ENCODE results near the gene UBR4.

The UBR4 gene

DNA sequence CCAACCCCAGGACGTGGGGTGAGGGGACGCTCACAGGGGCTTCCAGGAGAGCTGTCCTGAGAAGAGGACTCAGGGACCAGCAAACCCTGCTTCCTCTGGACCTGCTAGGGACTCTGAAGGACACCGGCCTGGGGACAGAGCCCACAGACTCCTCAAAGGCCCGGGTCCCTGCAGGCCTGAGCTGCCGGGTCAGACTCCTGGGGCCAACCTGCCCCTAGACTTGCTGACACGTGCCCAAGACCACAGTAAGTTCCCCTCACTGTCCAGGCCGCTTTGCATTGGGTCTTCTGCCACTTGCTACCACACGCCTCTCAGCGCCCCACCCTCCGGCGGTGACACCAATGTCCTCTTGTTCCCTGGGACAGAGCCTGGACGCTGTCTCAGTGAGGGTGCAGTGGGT lies 146.9 kb downstream of the UBR4 start:
- Histone ChIP-seq H3K36me3 (ENCODE audit: insufficient read depth, low read length) (no peaks in the 10 kb centered on the region), H3K27ac (no peak overlapping the region), H3K4me3 (no peak overlapping the region), H3K9ac (ENCODE audit: insufficient read length) (no peak overlapping the region), H3K9me3 (ENCODE audit: low read depth, low read length) (no peaks in the 10 kb centered on the region)
- no peak for DNase-seq (ENCODE audit: low read depth, low spot score)
- no peak for TF ChIP-seq POLR2AphosphoS5 (IDR thresholded peaks at IDR 0.05; ENCODE audit: borderline replicate concordance, low read depth, low read length)
- no peak for TF ChIP-seq EZH2 (IDR thresholded peaks at IDR 0.05)
- no peak for TF ChIP-seq FOXP2 (optimal IDR thresholded peaks at IDR 0.05; ENCODE audit: control extremely low read depth, extremely low read length, insufficient read depth)

- no peak for DNase-seq (ENCODE audit: low read depth, low spot score)
- TF ChIP-seq FOXP2 (optimal IDR thresholded peaks at IDR 0.05; ENCODE audit: control extremely low read depth, extremely low read length, insufficient read depth): no peak
- no peak overlapping the region for H3K27ac ChIP-seq
- no peak overlapping the region for H3K9ac ChIP-seq (ENCODE audit: insufficient read length)
- no peaks in the 10 kb centered on the region for H3K36me3 ChIP-seq (ENCODE audit: insufficient read depth, low read length)
- H3K4me3 ChIP-seq: no peak overlapping the region
- no peaks in the 10 kb centered on the region for H3K9me3 ChIP-seq (ENCODE audit: low read depth, low read length)
These were observed 147.6 kb downstream of the UBR4 start for GRCh38 chr1:19062258-19063029.

DNA sequence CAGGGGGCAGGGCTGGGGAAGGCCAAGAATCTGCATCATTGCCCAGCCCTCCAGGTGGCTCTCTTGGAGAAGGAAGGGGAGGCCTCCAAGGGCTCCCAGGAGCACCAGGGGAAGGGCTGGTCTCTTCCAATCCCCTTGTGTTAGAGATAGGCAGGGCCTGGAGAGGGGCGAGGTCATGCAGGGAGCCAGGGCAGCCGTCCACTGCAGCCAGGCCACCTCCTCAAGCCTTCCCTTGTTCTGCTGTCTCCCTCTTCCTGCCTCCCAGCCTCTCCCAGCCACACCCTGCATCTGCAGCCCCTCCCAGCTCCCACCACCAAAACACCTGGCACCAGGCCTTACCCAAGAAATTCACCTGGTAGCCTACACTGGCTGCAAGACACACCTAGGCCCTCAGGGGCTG lies 148.3 kb downstream of the UBR4 start:
- no peak overlapping the region for H3K27ac ChIP-seq
- DNase-seq (ENCODE audit: low read depth, low spot score): no peak
- H3K9me3 ChIP-seq (ENCODE audit: low read depth, low read length): no peaks in the 10 kb centered on the region
- no peak overlapping the region for H3K9ac ChIP-seq (ENCODE audit: insufficient read length)
- no peaks in the 10 kb centered on the region for H3K36me3 ChIP-seq (ENCODE audit: insufficient read depth, low read length)
- TF ChIP-seq FOXP2 (optimal IDR thresholded peaks at IDR 0.05; ENCODE audit: control extremely low read depth, extremely low read length, insufficient read depth) (no peak), POLR2AphosphoS5 (IDR thresholded peaks at IDR 0.05; ENCODE audit: borderline replicate concordance, low read depth, low read length) (no peak), EZH2 (IDR thresholded peaks at IDR 0.05) (no peak)
- H3K4me3 ChIP-seq: no peak overlapping the region

DNA sequence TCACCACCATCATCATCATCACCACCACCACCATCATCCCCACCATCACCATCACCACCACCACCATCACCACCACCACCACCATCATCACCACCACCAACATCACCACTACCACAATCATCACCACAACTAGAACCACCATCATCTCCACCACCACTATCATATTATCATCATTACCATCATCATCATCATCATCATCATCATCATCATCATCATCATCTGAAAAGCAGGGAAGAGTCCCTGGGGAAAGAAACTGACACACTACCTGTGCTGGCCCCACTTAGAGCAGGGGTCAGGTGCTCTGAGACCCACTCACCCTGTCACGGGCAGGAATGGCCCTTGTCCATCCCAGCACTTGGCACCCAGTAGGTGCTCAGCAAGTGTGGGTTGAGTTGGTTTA lies 148.7 kb downstream of the UBR4 start:
- H3K36me3 ChIP-seq (ENCODE audit: insufficient read depth, low read length): no peaks in the 10 kb centered on the region
- H3K9ac ChIP-seq (ENCODE audit: insufficient read length): no peak overlapping the region
- no peak overlapping the region for H3K4me3 ChIP-seq
- no peak overlapping the region for H3K27ac ChIP-seq
- TF ChIP-seq POLR2AphosphoS5 (IDR thresholded peaks at IDR 0.05; ENCODE audit: borderline replicate concordance, low read depth, low read length) (no peak), EZH2 (IDR thresholded peaks at IDR 0.05) (no peak), FOXP2 (optimal IDR thresholded peaks at IDR 0.05; ENCODE audit: control extremely low read depth, extremely low read length, insufficient read depth) (no peak)
- no peaks in the 10 kb centered on the region for H3K9me3 ChIP-seq (ENCODE audit: low read depth, low read length)
- no peak for DNase-seq (ENCODE audit: low read depth, low spot score)

DNA sequence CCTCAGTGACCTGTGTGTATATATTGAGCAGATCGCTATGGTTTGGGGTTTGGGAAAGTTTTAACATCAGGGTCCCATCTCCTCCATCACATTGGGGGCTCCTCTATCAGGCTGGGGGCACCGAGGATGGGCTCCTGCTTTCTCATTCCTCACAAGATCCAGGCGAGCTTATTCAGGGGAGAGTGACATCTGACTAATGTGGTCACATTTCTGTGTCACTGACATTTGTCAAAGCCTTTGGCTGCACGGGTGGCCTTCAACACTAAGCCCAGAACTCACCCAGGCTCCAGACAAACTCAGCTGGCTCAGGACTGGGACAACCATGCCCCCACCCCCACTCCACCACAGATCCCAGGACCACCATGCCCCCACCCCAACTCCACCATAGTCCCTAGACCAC lies 150.3 kb downstream of the UBR4 start:
- no peak overlapping the region for H3K27ac ChIP-seq
- no peaks in the 10 kb centered on the region for H3K36me3 ChIP-seq (ENCODE audit: insufficient read depth, low read length)
- no peak for DNase-seq (ENCODE audit: low read depth, low spot score)
- TF ChIP-seq POLR2AphosphoS5 (IDR thresholded peaks at IDR 0.05; ENCODE audit: borderline replicate concordance, low read depth, low read length): no peak
- TF ChIP-seq FOXP2 (optimal IDR thresholded peaks at IDR 0.05; ENCODE audit: control extremely low read depth, extremely low read length, insufficient read depth): no peak
- TF ChIP-seq EZH2 (IDR thresholded peaks at IDR 0.05): no peak
- no peak overlapping the region for H3K9ac ChIP-seq (ENCODE audit: insufficient read length)
- no peak overlapping the region for H3K4me3 ChIP-seq
- H3K9me3 ChIP-seq (ENCODE audit: low read depth, low read length): no peaks in the 10 kb centered on the region

DNA sequence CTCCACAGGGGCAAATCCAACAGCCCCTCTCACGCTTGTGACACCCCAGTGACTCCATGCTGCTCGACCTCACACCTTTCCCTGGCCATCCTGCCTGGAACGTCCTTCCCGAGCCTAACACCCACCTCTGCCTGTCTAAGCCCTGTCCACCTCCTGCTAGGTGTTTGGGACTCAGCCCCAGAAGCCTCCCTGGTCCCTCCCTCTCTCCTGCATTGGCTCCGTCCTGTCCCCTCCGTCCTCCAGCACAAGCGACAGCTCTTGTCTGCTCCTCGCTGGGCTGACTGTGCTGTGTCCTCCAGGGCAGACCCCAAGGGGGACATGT lies 151.6 kb downstream of the UBR4 start:
- DNase-seq (ENCODE audit: low read depth, low spot score): no peak
- no peak overlapping the region for H3K9ac ChIP-seq (ENCODE audit: insufficient read length)
- H3K9me3 ChIP-seq (ENCODE audit: low read depth, low read length): no peaks in the 10 kb centered on the region
- no peak overlapping the region for H3K4me3 ChIP-seq
- TF ChIP-seq FOXP2 (optimal IDR thresholded peaks at IDR 0.05; ENCODE audit: control extremely low read depth, extremely low read length, insufficient read depth): no peak
- no peak for TF ChIP-seq POLR2AphosphoS5 (IDR thresholded peaks at IDR 0.05; ENCODE audit: borderline replicate concordance, low read depth, low read length)
- no peak for TF ChIP-seq EZH2 (IDR thresholded peaks at IDR 0.05)
- no peaks in the 10 kb centered on the region for H3K36me3 ChIP-seq (ENCODE audit: insufficient read depth, low read length)
- no peak overlapping the region for H3K27ac ChIP-seq

DNA sequence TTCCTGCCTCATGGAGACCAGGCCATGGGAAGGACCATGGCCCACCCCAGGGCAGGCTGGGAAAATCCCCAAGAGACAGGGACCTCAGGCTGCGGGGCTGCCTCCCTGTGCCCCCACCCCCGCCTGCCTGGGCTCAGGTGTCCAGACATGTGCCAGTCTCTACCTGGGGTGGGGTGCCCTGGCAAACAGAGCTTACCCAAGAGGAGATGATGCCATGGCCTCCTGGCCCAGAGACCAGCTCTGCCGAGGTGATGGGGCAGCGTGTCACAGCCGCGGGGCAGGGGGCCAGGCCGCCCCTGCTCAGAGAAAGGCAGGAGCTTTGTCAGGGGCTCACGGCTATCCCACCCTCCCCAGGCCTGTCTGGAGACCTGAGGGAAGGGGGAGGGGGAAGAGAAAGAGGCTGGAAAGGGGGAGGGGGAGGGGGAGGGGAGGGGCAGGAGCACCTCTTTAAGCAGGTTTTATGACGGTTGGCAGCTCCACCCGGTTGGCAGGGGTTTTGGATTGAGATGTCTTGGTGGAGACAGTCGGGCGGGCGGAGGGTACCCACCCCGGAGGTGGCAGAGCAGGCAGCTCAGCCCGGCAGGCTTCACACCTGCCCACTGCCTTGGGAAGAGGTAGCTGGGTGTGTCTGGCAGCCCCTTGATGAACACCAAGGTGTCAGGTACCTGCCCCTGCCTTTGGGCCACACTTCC lies 152.1 kb downstream of the UBR4 start:
- DNase-seq (ENCODE audit: low read depth, low spot score): no peak
- Histone ChIP-seq H3K4me3 (no peak overlapping the region), H3K36me3 (ENCODE audit: insufficient read depth, low read length) (no peaks in the 10 kb centered on the region), H3K9me3 (ENCODE audit: low read depth, low read length) (no peaks in the 10 kb centered on the region), H3K27ac (no peak overlapping the region), H3K9ac (ENCODE audit: insufficient read length) (no peak overlapping the region)
- TF ChIP-seq EZH2 (IDR thresholded peaks at IDR 0.05): no peak
- no peak for TF ChIP-seq POLR2AphosphoS5 (IDR thresholded peaks at IDR 0.05; ENCODE audit: borderline replicate concordance, low read depth, low read length)
- no peak for TF ChIP-seq FOXP2 (optimal IDR thresholded peaks at IDR 0.05; ENCODE audit: control extremely low read depth, extremely low read length, insufficient read depth)

GRCh38 chr1:19057182-19057779 lies 152.8 kb downstream of the UBR4 start:
- no peak for TF ChIP-seq EZH2 (IDR thresholded peaks at IDR 0.05)
- TF ChIP-seq POLR2AphosphoS5 (IDR thresholded peaks at IDR 0.05; ENCODE audit: borderline replicate concordance, low read depth, low read length): no peak
- TF ChIP-seq FOXP2 (optimal IDR thresholded peaks at IDR 0.05; ENCODE audit: control extremely low read depth, extremely low read length, insufficient read depth): no peak
- no peak overlapping the region for H3K9ac ChIP-seq (ENCODE audit: insufficient read length)
- no peaks in the 10 kb centered on the region for H3K36me3 ChIP-seq (ENCODE audit: insufficient read depth, low read length)
- H3K4me3 ChIP-seq: no peak overlapping the region
- H3K27ac ChIP-seq: no peak overlapping the region
- no peak for DNase-seq (ENCODE audit: low read depth, low spot score)
- H3K9me3 ChIP-seq (ENCODE audit: low read depth, low read length): no peaks in the 10 kb centered on the region

Measured in SK-N-MC (cell line).